HepG2 (cell line): ENCODE measurements around the gene ARHGEF40. TPM values are rescaled to one million over a fixed set of nuclear protein-coding genes. Genes with fewer than 3 reads are reported as not detected.

Experiments
- ATF6 ChIP-seq: sonication (generic); formaldehyde crosslinking; conservative IDR thresholded peaks from 2 replicates; pipeline ENCODE4 v1.4.0; 2020; ENCODE audit warnings: missing genetic modification reagents
- HDAC1 ChIP-seq: sonication (generic); formaldehyde crosslinking; IDR thresholded peaks from 2 replicates; pipeline ENCODE4 v1.5.1; 2020; ENCODE audit warnings: mild to moderate bottlenecking, missing genetic modification reagents
- HNF1A ChIP-seq, 2 experiments: sonication (generic) in 1 of 2; formaldehyde crosslinking in 1 of 2; IDR thresholded peaks; 2 replicates each; pipeline versions ENCODE4 v1.4.0 to v1.6.1; 2016 to 2020; ENCODE audit warnings: borderline replicate concordance in 1 of 2, low read depth in 1 of 2, mild to moderate bottlenecking in 1 of 2, missing genetic modification reagents in 1 of 2
- MLX ChIP-seq: IDR thresholded peaks from 2 replicates; pipeline ENCODE4 v1.6.1; 2016
- PCBP1 ChIP-seq: fragments of 200-400 bp; formaldehyde crosslinking; IDR thresholded peaks from 2 replicates; pipeline ENCODE4 v1.6.1; 2017; ENCODE audit warnings: mild to moderate bottlenecking, low read depth, low read length, borderline replicate concordance
- REL ChIP-seq: sonication (generic); formaldehyde crosslinking; conservative IDR thresholded peaks from 2 replicates; pipeline ENCODE4 v1.8.0; 2022; ENCODE audit warnings: mild to moderate bottlenecking, missing genetic modification reagents, moderate library complexity
- U2AF2 ChIP-seq: fragments of 200-400 bp; formaldehyde crosslinking; IDR thresholded peaks from 2 replicates; pipeline ENCODE4 v1.6.1; 2017; ENCODE audit warnings: low read depth, mild to moderate bottlenecking, low read length
- ZBTB1 ChIP-seq: sonication (generic); formaldehyde crosslinking; IDR thresholded peaks from 2 replicates; pipeline ENCODE4 v1.4.0; 2020; ENCODE audit warnings: missing genetic modification reagents, borderline replicate concordance
- ZBTB49 ChIP-seq: sonication (generic); formaldehyde crosslinking; IDR thresholded peaks from 2 replicates; pipeline ENCODE4 v1.4.0; 2020; ENCODE audit warnings: missing genetic modification reagents, borderline replicate concordance
- ZNF230 ChIP-seq: sonication (generic); formaldehyde crosslinking; IDR thresholded peaks from 2 replicates; pipeline ENCODE4 v1.4.0; 2020; ENCODE audit warnings: mild to moderate bottlenecking, missing genetic modification reagents
- ZNF280D ChIP-seq: sonication (generic); formaldehyde crosslinking; IDR thresholded peaks from 2 replicates; pipeline ENCODE4 v1.5.1; 2020; ENCODE audit warnings: mild to moderate bottlenecking, missing genetic modification reagents
- ZNF3 ChIP-seq: IDR thresholded peaks from 2 replicates; pipeline ENCODE4 v1.7.0; 2017; ENCODE audit warnings: inconsistent platforms
- ZNF547 ChIP-seq: sonication (generic); formaldehyde crosslinking; IDR thresholded peaks from 2 replicates; pipeline ENCODE4 v1.5.1; 2020; ENCODE audit warnings: mild to moderate bottlenecking, missing genetic modification reagents
- ZNF552 ChIP-seq: sonication (generic); formaldehyde crosslinking; IDR thresholded peaks from 2 replicates; pipeline ENCODE4 v1.9.0; 2022; ENCODE audit warnings: missing genetic modification reagents, mild to moderate bottlenecking, borderline replicate concordance
- ZNF766 ChIP-seq: sonication (generic); formaldehyde crosslinking; IDR thresholded peaks from 2 replicates; pipeline ENCODE4 v1.5.0; 2020; ENCODE audit warnings: missing genetic modification reagents, borderline replicate concordance
- polyA plus RNA-seq, 8 experiments: library from polyadenylated mRNA; depleted of rRNA in 3 of 8; stranded (reverse) in 7 of 8; unstranded in 1 of 8; fragments of >200 nt; fragmentation: Illumina TruSeq in 4 of 8; extraction: Trizol in 4 of 8; gene quantifications; 2 replicates each; pipeline versions ENCODE4 v1.2.1 to v1.2.3, GENCODE V29; 2011 to 2016; ENCODE audit warnings: low read depth in 4 of 8, missing spikeins in 1 of 8, mixed read lengths in 1 of 8; ENCODE audit not compliant: insufficient read depth in 1 of 8
- total RNA-seq, 5 experiments: library from RNA; depleted of rRNA; stranded (reverse); fragments of >200 nt; fragmentation: Illumina TruSeq; extraction: Trizol; gene quantifications; 2 replicates each; pipeline ENCODE4 v1.2.3, GENCODE V29; 2016; ENCODE audit warnings: low read depth in 1 of 5

Gene ARHGEF40
- total and polyA plus RNA-seq, 2 of the 13 experiments (the other 11 are each of a cell fraction or from before 2014, with no cell fraction given): 28.1 to 78.1 TPM

GRCh38 chr14:21069388-21070082, 569 bp upstream of the ARHGEF40 start (continued):
- no peak for TF ChIP-seq HNF1A (IDR thresholded peaks at IDR 0.05; ENCODE audit: low read depth)
- peak; percentile 52; the same call in 1 of the 2 replicates for TF ChIP-seq HNF1A (CRISPR knock-in tag; IDR thresholded peaks at IDR 0.05; ENCODE audit: borderline replicate concordance)
- no peak for TF ChIP-seq ZNF3
- 0 out of 2 replicates have a peak, but pooled peaks have one; percentile 15 for TF ChIP-seq ATF6
- peak; percentile 59; the same call in 1 of the 2 replicates for TF ChIP-seq PCBP1
- TF ChIP-seq U2AF2: no peak
- TF ChIP-seq ZNF547 (CRISPR knock-in tag): 0 out of 2 replicates have a peak, but pooled peaks have one; percentile 30
- peak; percentile 31; the same call in 1 of the 2 replicates for TF ChIP-seq ZNF230 (CRISPR knock-in tag)
- 0 out of 2 replicates have a peak, but pooled peaks have one; percentile 58 for TF ChIP-seq ZBTB49 (CRISPR knock-in tag)
- TF ChIP-seq ZNF552 (CRISPR knock-in tag): 0 out of 2 replicates have a peak, but pooled peaks have one; percentile 70
- TF ChIP-seq MLX (CRISPR knock-in tag): no peak
- TF ChIP-seq ZBTB1 (CRISPR knock-in tag): no peak
- TF ChIP-seq HDAC1 (CRISPR knock-in tag): peak; percentile 90
- peak; percentile 69 for TF ChIP-seq ZNF280D (CRISPR knock-in tag)
- TF ChIP-seq REL (CRISPR knock-in tag): no peak
- no peak for TF ChIP-seq ZNF766 (CRISPR knock-in tag)
